ENCODE measurements around the gene TTLL11.
"Not testable (repeated sequence)": the region's sequence is repeated elsewhere in the genome, so short reads cannot be mapped to it uniquely, and the experiment has no call there.

TTLL11 gene

GRCh38 chr9:122015170-122015821, 77.8 kb downstream of the TTLL11 start:
- no peak for DNase-seq (ENCODE audit: low read depth, low spot score)

DNA sequence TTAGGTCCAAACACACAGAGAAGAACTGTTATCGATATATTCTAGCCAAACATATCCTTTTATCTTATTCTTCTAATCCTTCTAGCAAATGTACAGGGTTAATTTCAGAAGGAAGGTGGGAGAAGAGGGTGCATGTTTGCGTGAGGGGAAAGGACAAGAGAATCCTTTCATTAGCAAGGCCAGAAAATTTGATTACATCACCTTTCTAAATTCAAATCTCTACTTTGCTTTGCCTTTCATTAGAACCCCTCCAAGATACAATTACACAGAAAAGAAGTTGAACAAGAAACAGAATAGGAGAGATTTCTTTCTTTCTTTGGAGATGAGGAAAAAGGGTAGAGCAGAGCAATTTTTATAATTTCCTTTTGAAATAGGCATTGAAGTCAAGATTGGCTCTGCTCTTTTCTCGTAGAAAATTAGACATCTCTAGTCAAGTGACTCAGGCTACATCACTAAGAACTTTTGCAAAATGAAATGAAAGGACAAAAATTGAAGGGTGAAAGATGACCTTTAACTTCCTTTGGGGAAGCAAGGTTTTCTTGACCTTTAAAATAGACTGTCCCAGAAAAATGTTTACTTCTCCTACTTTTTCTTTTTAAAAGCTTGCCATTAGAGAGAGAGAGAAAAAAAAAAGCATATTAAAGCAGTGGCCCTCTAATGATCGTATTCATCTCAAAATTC, 81.2 kb downstream of the TTLL11 start:
- H3K27ac ChIP-seq, result no peak overlapping the region
- no peak for DNase-seq (ENCODE audit: low read depth, low spot score)

More at GRCh38 chr9:122015170-122015821, 77.8 kb downstream of the TTLL11 start:
- H3K27ac ChIP-seq, result no peak overlapping the region

DNA sequence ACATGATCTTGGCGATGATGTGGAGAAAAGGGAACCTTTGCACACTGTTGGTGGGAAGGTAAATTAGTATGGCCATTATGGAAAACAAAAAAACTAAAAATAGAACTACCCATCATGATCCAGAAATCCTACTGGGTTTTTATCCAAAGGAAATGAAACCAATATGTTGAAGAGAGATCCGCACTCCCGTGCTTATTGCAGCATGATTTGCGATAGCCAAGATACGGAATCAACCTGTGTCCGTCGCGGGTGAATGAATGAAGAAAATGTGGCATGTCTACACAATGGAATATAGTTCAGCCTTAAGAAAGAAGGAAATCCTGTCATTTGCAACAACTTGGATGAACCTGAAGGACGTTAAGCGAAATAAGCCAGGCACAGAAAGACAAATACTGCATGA, 84.5 kb downstream of the TTLL11 start:
- no peak for DNase-seq (ENCODE audit: low read depth, low spot score)
- H3K27ac ChIP-seq, result no peak overlapping the region

- H3K27ac ChIP-seq, result no peak overlapping the region
- DNase-seq (ENCODE audit: low read depth, low spot score), result no peak
These were observed 85.3 kb downstream of the TTLL11 start for GRCh38 chr9:122007837-122008236.

- no peak overlapping the region for H3K27ac ChIP-seq
- no peak for DNase-seq (ENCODE audit: low read depth, low spot score)
These were observed 87.5 kb downstream of the TTLL11 start for GRCh38 chr9:122005597-122005996.

DNA sequence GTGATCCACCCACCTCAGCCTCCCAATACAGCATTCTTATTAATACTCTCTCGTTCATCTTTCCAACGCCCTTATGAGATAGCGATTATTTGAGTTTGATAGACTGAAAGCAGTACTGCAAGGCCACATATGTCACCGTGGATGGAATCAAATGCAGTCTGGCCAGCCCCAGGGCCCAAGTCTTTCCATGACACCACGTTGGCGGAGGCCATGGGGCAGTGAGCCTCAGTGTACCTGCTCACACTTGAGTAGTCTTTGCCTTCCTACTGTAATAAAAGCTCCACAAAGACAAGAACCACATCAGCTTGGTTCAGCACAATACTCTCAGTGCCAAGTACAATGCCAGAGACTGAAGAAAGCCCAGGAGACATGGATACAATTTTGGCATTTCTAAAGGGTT, 88.5 kb downstream of the TTLL11 start:
- no peak overlapping the region for H3K27ac ChIP-seq
- DNase-seq (ENCODE audit: low read depth, low spot score), result no peak

GRCh38 chr9:122001491-122002201, 91.5 kb downstream of the TTLL11 start:
- H3K27ac ChIP-seq, result no peak overlapping the region
- DNase-seq (ENCODE audit: low read depth, low spot score), result no peak

GRCh38 chr9:122000526-122000925, 92.6 kb downstream of the TTLL11 start:
- H3K27ac ChIP-seq, result not testable (repeated sequence)

DNA sequence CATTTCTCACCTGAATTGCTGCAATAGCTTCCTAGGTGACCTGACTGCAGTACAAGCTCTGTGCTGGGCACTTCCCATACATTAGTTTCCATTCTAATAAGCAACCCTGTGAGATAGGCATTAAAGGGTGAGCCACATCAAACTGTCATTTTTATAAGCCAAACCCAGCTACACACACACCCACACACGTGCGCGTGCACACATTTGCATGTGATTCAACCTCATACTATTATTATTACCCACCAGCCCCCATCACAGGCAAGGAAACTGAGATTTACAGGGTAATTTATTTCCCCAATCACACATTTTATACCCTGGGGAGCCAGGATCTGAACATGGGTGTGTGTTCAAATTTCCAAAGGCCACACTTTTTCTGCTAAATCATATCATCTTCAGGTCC, 93.6 kb downstream of the TTLL11 start:
- H3K27ac ChIP-seq, result no peak overlapping the region
- no peak for DNase-seq (ENCODE audit: low read depth, low spot score)

More at GRCh38 chr9:122000526-122000925, 92.6 kb downstream of the TTLL11 start:
- DNase-seq (ENCODE audit: low read depth, low spot score), result not testable (repeated sequence)

- DNase-seq (ENCODE audit: low read depth, low spot score), result no peak
- H3K27ac ChIP-seq, result no peak overlapping the region
These were observed 94.5 kb downstream of the TTLL11 start for GRCh38 chr9:121998513-121999049.

GRCh38 chr9:121997791-121998190, 95.3 kb downstream of the TTLL11 start:
- no peak for DNase-seq (ENCODE audit: low read depth, low spot score)
- H3K27ac ChIP-seq, result no peak overlapping the region

GRCh38 chr9:121996783-121997182, 96.3 kb downstream of the TTLL11 start:
- no peak for DNase-seq (ENCODE audit: low read depth, low spot score)
- no peak overlapping the region for H3K27ac ChIP-seq

GRCh38 chr9:121995997-121996396, 97.1 kb downstream of the TTLL11 start:
- no peak overlapping the region for H3K27ac ChIP-seq
- no peak for DNase-seq (ENCODE audit: low read depth, low spot score)

- no peak overlapping the region for H3K27ac ChIP-seq
- peak; percentile 24 for DNase-seq (ENCODE audit: low read depth, low spot score)
These were observed 100.4 kb downstream of the TTLL11 start for GRCh38 chr9:121992571-121993212.

DNA sequence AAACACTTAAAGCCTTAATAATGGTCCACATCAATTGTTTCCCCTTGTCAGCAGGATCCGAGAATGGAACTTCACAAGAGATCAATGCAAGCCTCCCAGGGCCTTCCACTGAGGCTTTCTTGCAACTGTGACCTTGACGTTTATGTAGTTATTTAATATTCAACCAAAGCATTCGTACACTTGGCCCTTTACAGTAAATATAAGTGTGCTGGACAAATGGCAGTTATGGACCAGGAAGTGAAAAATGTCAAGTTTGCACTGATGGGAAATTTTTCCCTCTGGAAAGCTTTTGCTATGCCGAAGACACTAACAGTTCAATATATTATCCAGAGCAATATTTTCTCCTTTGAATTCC, 101.8 kb downstream of the TTLL11 start:
- H3K27ac ChIP-seq, result no peak overlapping the region

DNA sequence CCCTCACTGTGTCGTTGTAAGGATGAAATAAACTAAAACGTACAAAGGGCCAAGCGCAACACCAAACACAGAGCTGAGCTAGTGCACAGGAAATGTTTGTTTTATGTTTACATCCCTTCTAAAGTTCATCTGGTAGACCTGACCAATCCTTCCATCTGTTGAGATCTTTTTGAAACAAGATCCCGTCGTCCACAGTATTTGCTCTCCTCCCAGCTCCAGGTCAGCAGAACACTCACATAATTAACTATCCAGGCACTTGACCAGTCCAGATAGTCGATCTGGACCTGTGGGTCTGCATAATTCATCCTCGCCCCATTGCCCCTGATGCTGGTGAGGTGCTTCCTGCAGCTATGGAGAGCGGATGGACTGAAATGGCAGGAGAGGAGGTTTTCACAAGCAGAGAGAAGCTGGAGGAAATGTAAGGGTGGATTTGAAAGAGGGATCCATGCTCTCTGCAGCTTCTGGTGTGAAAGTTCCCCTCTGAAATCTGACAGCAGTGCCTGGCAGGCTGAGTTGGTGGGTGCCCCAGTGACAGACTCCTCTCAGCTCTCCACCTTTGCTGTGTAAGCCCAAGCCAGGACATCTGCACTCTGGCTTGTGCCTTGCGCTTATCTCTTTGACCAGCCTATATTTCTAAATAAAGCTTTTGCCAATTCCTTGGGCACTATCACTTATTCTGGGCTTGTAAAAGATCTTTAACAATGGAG, 102.4 kb downstream of the TTLL11 start:
- no peak for DNase-seq (ENCODE audit: low read depth, low spot score)

More for the DNA sequence above, 101.8 kb downstream of the TTLL11 start:
- DNase-seq (ENCODE audit: low read depth, low spot score), result no peak

GRCh38 chr9:121989010-121989409, 104.1 kb downstream of the TTLL11 start:
- H3K27ac ChIP-seq, result no peak overlapping the region
- no peak for DNase-seq (ENCODE audit: low read depth, low spot score)

More for the DNA sequence above, 102.4 kb downstream of the TTLL11 start:
- H3K27ac ChIP-seq, result no peak overlapping the region

GRCh38 chr9:121987314-121987713, 105.8 kb downstream of the TTLL11 start:
- DNase-seq (ENCODE audit: low read depth, low spot score), result no peak
- H3K27ac ChIP-seq, result no peak overlapping the region

GRCh38 chr9:121985792-121986494, 107.2 kb downstream of the TTLL11 start:
- no peak for DNase-seq (ENCODE audit: low read depth, low spot score)

More at GRCh38 chr9:121985792-121986494, 107.2 kb downstream of the TTLL11 start:
- H3K27ac ChIP-seq, result no peak overlapping the region

Measured in epithelial cell of prostate (primary cell).